GM21576 (cell line): Measurements from ENCODE around the gene TACO1.

ENCODE experiments used
- ATAC-seq: cut with Tn5 transposase; IDR thresholded peaks from one replicate; pipeline ENCODE4 v1.9.1; 2021; ENCODE audit warnings: mild to moderate bottlenecking, moderate library complexity; ENCODE audit not compliant: unreplicated experiment

Gene TACO1

DNA sequence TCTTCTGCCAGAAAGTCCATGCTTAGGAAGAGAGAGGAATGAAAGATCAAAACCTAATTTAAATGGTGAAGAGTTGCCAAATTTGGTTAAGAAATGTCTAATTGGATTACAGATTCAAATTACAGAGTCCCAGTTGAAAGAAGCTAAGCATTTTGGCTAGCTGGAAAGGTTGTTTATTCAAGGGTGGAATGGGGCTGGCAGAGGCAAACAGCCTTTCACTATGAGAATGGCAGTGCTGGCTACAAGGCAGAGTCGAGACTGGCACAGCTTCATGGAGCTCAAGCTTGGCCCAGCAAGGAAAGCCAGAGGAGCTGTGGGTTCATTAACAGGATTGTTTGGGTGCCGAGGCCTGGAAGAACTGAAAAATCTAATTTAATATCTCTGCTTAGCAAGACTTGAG lies 35.1 kb downstream of the TACO1 start:
- ATAC-seq, result no peak

DNA sequence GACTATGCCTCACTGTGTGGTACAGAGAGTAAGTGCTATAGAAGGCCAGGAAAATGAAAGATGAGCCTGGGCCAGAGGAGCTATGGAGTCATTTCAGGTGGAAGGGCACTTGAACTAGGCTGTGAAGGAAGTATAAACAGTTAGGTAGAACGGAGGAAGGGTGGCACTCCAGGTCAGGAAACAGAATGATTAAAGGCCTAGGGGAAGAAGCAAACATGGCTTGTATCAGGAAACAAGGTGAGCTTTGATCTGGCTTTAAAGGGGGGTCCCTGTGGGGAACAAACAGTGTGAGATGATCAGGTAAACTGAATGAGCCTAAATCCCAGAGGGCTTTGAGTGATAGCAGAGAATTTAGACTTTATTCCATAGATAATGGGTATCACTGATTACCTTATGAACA lies 38.4 kb downstream of the TACO1 start:
- ATAC-seq, result no peak

DNA sequence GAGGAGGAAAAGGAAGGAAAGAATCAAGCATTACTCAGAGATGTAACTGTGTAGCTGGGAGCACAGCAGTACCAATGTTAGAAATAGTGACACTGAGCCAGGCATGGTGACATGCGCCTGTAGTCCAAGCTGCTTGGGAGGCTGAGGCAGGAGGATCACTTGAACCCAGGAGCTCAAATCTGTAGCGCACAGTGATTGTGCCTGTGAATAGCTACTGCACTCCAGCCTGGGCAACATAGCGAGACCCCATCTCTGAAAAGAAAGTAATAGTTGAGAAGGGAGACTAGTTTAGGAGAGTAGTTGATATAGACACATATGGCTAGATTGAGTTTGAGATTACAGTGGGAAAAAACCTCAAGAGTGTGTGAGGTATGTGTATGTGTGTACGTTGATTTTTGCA lies 39.3 kb downstream of the TACO1 start:
- no peak for ATAC-seq

DNA sequence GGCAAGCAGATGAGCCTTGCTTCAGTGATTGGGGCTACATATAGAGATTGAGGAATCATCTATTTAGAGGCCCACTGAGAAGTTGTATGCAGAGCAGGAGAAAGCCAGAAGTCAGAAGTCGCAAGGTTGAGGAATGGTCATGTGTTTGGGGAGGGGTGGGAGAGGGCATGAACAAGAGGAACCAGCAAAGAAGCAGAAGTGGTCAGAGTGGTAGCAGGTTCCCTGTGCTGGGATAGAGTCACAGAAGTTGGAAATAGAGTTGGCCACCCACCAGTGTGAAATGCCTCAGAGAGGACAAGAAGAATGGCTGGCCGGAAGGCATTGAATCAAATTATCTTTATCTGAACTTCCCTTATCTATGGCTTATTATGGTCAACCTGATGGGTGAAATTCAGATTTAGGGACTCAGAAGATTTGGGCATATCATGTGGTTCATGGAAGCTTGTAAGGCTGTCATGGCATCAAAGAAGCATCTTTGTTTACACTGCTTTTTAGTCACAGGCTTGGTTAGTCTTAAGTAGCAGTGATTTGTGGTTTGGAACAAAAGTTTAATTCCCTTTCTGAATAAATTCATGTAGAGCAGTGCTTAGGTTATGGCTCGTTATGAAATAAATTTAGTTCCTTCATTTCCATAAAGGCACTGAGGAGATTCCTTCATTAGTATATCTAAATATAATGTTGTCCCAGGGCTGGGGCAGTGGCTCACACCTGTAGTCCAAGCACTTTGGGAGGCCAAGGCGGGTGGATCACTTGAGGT lies 41.2 kb downstream of the TACO1 start:
- ATAC-seq, result no peak

DNA sequence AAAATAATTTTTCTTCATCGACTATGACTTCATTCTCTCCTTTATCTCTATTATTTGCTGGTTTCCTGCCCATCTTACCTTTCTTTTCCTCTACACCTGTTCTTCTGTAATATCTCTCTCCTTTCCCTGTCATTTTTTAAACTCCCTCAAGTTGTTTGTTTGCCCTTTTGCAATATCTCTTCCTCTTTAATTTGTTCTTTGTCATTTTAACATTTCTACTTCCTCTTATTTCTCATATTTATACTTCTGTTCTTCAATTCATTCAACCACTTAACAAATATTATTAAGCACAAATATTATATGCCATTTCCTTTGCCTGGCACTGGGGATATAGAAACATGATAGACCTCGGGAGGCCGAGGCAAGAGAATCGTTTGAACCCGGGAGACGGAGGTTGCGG lies 44.2 kb downstream of the TACO1 start:
- ATAC-seq, result no peak

DNA sequence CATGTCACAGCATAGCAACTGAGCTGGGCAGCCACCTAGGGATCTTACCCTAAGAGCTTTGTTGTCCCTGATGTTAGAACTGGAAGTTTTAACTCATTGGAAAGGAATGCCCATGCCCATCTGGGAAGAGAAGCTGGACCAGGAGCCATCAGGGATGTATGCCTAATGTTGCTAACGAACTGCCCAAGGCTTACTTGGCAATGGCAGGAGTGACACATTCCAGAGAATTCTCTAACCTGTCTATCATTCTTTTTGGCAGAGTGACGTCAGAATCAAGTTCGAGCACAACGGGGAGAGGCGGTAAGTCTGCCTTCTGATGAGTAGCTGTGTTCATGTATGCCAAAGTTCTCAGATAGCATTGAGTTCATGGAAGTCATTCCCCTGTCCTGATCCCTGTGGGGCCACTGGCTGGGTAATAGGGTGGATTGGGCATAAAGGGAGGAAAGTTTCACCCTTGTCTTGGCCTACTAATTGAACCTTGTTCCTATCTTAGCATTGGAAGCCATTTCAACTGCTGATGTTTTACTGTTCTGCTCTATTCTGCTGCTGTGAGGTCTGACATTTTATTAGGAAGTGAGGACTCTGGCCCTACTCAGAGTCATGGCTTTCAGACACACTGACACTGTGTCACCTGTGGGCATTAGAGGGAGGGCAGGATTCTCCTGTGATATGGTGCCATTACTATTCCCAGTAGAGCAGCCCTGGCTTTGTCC lies 45.2 kb downstream of the TACO1 start:
- peak; percentile 46 for ATAC-seq

DNA sequence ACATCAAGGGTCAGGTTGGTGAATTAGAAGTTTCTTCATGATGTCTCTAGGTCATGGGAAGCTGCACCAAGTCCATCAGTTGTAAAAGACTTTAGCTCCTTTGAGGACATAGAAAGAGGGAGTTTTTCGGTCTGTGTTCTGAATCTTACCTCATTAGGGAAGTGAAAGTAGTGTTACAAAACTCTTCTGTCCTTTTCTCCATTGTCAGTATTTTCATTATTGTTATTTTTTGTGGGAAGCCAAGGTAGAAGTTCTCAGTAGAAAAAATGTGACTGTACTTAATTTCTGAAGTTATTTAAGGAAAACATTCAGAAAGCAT lies 45.8 kb downstream of the TACO1 start:
- peak; percentile 75 for ATAC-seq

DNA sequence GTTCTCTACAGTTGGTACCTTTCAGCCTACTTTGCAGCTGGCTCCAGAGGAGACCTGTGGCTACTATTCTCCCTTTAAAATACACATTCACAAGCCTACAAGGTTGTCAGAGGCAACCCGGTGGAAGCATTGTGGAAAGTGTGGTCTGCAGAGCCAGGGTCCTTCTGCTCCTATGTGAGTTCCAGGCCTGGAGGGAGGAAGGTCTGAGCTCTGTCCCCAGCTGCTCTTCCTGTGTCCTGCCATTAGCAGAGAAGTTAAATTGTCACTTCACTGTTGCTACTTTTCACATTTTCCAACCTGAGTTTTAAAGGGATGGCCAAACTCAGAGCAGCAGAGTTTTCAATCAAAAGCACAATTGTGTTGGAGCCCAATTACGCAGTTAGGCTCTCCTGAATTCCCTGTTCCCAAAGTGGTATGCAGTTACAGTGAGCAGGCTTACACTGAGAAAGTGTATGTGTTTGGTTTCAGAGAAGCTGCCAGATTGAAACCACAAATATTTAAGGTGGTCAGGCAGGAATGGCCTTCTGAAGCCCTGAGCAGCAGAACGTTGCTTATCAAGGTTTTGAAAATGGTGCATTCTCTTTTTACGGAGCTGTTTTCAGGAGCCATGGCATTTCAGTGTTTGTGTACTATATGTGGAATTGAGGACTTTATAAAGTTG lies 46.5 kb downstream of the TACO1 start:
- no peak for ATAC-seq

DNA sequence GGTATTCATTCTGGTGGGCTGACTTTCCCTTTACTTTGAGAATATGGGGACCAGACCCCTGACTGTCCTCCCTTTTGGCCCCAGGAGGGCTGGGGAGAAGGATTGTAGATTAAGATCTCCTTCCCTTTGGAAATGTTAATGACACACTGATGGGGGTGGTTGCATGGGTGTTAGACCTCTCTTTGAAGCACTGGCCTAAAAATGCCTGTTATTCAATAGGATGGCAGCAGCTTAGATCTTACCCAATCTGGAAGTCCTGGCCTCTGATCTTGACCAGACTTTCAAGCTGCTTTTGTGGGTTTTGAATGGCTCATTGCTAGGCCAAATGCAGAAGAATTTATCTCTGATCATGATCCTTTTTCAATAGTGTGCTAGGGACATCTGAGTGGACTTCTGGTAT lies 47.2 kb downstream of the TACO1 start:
- no peak for ATAC-seq

DNA sequence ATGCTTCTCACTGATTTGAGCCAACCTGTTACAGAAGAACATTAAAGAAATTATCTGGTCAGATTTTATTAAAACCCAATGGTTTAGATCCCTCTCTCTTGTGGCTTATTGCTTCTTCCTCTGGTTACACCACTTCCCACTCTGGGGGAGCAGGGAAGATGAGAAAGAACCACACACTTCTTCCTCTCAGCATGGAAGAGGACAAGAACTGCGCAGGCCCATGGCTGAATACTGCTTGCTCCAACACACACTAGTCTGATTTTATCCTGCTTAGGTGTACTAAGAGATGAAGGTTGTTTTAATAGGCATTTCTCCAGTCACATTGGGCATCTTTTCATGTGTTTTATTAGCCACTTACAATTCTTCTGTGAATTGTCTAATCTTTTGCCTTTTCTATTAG lies 49.1 kb downstream of the TACO1 start:
- ATAC-seq, result no peak

DNA sequence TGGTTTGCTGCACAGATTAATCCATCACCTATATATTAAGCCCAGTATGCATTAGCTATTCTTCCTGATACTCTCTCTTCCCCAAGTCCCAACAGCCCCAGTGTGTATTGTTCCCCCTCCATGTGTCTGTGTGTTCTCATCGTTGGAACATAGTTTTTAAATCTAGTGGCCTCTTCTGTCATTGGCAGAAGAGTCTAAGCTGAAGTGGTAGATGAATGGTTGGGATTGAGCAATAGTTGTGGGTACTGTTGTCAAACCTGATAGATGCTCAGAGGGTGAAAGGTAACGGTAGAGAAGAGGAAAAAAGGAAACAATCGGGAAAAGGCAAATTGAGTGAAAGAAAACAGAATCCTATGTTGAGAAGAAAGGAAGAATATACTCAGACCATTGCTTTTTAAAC lies 51.4 kb downstream of the TACO1 start:
- no peak for ATAC-seq

DNA sequence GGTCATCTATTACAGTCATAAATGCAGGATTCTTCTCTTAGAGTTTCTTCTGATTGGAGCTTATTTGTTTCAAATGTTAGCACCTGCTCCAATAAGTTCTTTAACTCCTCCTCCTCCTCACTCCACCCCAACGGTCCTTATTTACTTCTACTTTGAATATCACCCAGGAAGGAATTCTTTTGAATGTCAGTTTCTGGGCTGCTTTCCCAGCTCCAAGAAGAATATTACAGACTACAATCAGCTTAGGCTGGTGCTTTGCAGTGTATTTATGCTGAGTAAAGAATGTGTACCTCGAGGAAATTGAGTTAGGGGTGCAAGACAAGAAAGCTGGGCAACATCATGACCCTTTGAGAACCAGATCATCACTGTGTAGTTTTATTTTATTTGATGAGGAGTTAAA lies 52.4 kb downstream of the TACO1 start:
- ATAC-seq, result no peak

DNA sequence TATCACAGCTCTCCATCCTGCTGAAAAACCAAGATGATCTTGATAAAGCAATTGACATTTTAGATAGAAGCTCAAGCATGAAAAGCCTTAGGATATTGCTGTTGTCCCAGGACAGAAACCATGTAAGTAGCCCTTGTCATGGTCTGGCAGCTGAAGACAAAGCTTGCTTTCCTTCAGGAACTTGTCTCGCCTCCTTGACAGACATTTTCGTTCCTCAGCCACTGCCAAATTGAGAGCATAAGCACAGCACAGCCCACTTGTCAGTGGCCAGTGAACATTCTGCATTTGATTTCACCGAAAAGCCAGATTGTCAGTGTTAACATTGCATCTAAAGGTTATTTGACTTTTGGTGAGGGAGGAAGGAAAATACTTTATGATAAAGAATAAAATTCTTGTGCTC lies 57.1 kb downstream of the TACO1 start:
- ATAC-seq, result no peak
